Measurements from ENCODE around the gene LENEP. TPM values are rescaled to one million over a fixed set of nuclear protein-coding genes. Genes with fewer than 3 reads are reported as not detected.

LENEP gene
- total and polyA plus RNA-seq, 2 donors (not counting 1 experiment from before 2014, with no cell fraction given), result not detected

DNA sequence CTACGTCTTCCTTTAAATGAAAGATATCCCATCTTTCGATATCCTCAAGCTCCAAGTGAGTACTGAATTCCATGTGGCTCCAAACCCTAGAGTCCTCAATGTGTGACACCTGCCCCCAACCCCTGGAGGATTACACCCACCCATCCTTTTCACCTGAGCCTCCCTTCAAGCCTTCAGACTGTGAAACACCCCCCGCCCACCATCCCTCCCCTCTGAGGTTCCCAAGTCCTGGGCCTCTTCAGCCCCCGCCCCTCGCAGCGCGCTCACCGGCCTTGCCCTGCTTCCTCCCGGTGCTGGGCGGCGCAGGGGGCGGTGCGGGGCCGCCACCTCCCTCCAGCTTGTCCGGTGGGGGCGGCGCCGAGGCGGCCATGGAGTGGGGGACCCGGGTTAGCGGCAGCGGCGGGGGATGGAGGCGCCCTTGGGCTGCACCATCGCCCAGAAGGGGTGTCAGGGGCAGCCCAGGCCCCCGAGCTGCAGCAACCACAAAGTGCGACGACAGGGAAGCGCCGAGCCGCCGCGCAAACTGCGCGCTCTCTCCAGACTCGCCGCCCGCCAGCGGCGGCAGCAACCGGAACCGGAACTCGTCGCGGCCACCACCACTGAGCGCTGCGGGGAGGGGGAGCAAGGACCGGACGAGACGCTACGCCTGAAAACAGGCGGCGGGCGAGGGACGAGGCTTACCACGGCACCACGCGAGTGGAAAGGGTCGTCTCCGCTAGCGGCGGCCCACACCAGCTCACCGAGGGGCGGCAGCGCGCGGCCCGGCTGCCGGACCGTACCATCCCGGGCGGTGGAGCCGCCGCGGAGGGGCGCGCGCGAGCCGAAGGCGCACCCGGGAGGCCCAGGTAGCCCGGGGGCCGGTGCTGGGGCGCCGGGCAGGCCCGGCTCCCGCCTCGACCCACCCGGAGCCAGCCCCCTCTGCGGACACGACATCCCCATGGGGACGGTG lies 31.9 kb upstream of the LENEP start, which contains the start of gene PYGO2:
Gene PYGO2, minus strand, starts transcription at position 576 of the 949 bp plus-strand sequence. Its CDS starts 206 bp downstream, at position 370.
- TF ChIP-seq, protein P1, sequence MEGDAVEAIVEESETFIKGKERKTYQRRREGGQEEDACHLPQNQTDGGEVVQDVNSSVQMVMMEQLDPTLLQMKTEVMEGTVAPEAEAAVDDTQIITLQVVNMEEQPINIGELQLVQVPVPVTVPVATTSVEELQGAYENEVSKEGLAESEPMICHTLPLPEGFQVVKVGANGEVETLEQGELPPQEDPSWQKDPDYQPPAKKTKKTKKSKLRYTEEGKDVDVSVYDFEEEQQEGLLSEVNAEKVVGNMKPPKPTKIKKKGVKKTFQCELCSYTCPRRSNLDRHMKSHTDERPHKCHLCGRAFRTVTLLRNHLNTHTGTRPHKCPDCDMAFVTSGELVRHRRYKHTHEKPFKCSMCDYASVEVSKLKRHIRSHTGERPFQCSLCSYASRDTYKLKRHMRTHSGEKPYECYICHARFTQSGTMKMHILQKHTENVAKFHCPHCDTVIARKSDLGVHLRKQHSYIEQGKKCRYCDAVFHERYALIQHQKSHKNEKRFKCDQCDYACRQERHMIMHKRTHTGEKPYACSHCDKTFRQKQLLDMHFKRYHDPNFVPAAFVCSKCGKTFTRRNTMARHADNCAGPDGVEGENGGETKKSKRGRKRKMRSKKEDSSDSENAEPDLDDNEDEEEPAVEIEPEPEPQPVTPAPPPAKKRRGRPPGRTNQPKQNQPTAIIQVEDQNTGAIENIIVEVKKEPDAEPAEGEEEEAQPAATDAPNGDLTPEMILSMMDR (conservative IDR thresholded peaks at IDR 0.05 in 1 of 2, IDR thresholded peaks at IDR 0.05 in 1 of 2; ENCODE audit: low read depth in 1 of 2, low read length in 2 of 2), result peak in 1 of 2 donors; percentile 45
- no peak for TF ChIP-seq EZH2 (IDR thresholded peaks at IDR 0.05; ENCODE audit: low read length, missing control alignments)
- H3K79me2 ChIP-seq (ENCODE audit: control insufficient read depth, insufficient read depth, low read length), result peaks cover 19% of the 10 kb centered on the region
- H3K27ac ChIP-seq (ENCODE audit: insufficient read depth, low read length), result peak within 1 kb of the TSS; percentile 91
- peak within 1 kb of the TSS; percentile 42 for H2AFZ ChIP-seq (ENCODE audit: low read length)
- H3K4me2 ChIP-seq (ENCODE audit: extremely low read depth, insufficient read depth, low read length), result peak within 1 kb of the TSS; percentile 98
- H3K36me3 ChIP-seq (ENCODE audit: control insufficient read depth, insufficient read depth, low read length), result peaks cover 22% of the 10 kb centered on the region
- DNase-seq (ENCODE audit: low read depth in 2 of 2), result peak; percentile 72 to 80
- no peaks in the 10 kb centered on the region for H3K27me3 ChIP-seq (ENCODE audit: control insufficient read depth, insufficient read depth, low read length)
- H4K20me1 ChIP-seq (ENCODE audit: control insufficient read depth, extremely low read depth, insufficient read depth, low read length), result no peaks in the 10 kb centered on the region
- peak within 1 kb of the TSS; percentile 97 for H3K9ac ChIP-seq (ENCODE audit: insufficient read depth, low read length)
- H3K4me3 ChIP-seq (replicated peaks in 1 of 4; ENCODE audit: control extremely low read depth in 1 of 4, insufficient read depth in 1 of 4, low read depth in 3 of 4, low read length in 4 of 4), result peak within 1 kb of the TSS; percentile 76 to 88 (median 80)
- peaks cover 8% of the 10 kb centered on the region for H3K4me1 ChIP-seq (ENCODE audit: control insufficient read depth, extremely low read depth, insufficient read depth, low read length)
- H3K9me3 ChIP-seq (ENCODE audit: control insufficient read depth, insufficient read depth, low read depth, low read length), result no peaks in the 10 kb centered on the region

- DNase-seq (ENCODE audit: low read depth in 2 of 2), result peak in 1 of 2 donors; percentile 24
- peaks cover 29% of the 10 kb centered on the region for H3K36me3 ChIP-seq (ENCODE audit: control insufficient read depth, insufficient read depth, low read length)
Observed at GRCh38 chr1:154962156-154962749, 31.1 kb upstream of the LENEP start.

More at GRCh38 chr1:154962156-154962749, 31.1 kb upstream of the LENEP start:
- Histone ChIP-seq H4K20me1 (ENCODE audit: control insufficient read depth, extremely low read depth, insufficient read depth, low read length) (no peaks in the 10 kb centered on the region), H3K4me1 (ENCODE audit: control insufficient read depth, extremely low read depth, insufficient read depth, low read length) (peaks cover 5% of the 10 kb centered on the region), H3K27ac (ENCODE audit: insufficient read depth, low read length) (peak overlapping the region; percentile 91), H3K4me2 (ENCODE audit: extremely low read depth, insufficient read depth, low read length) (peak overlapping the region; percentile 98), H3K9me3 (ENCODE audit: control insufficient read depth, insufficient read depth, low read depth, low read length) (no peaks in the 10 kb centered on the region), H3K9ac (ENCODE audit: insufficient read depth, low read length) (peak overlapping the region; percentile 97), H2AFZ (ENCODE audit: low read length) (no peak overlapping the region), H3K27me3 (ENCODE audit: control insufficient read depth, insufficient read depth, low read length) (no peaks in the 10 kb centered on the region), H3K79me2 (ENCODE audit: control insufficient read depth, insufficient read depth, low read length) (peaks cover 27% of the 10 kb centered on the region), H3K4me3 (replicated peaks in 1 of 4; ENCODE audit: control extremely low read depth in 1 of 4, insufficient read depth in 1 of 4, low read depth in 3 of 4, low read length in 4 of 4) (peak overlapping the region; percentile 44 to 83 (median 76))
- TF ChIP-seq, protein P1 (conservative IDR thresholded peaks at IDR 0.05 in 1 of 2, IDR thresholded peaks at IDR 0.05 in 1 of 2; ENCODE audit: low read depth in 1 of 2, low read length in 2 of 2), result no peak
- TF ChIP-seq EZH2 (IDR thresholded peaks at IDR 0.05; ENCODE audit: low read length, missing control alignments), result no peak
